Stimulated activated CD4-positive, alpha-beta T cell treated with anti-CD3 and anti-CD28 coated beads, TNF-alpha, amount 100 ng/mL, for 24 hours (primary cell): ENCODE measurements around the gene MGLL.
"Not testable (repeated sequence)": the region's sequence is repeated elsewhere in the genome, so short reads cannot be mapped to it uniquely, and the experiment has no call there.

ENCODE experiments used
- DNase-seq, 3 experiments: peaks; one replicate each; pipeline ENCODE4 v3.0.0-alpha.2; 2020; ENCODE audit warnings: low read depth in 3 of 3

MGLL gene

DNA sequence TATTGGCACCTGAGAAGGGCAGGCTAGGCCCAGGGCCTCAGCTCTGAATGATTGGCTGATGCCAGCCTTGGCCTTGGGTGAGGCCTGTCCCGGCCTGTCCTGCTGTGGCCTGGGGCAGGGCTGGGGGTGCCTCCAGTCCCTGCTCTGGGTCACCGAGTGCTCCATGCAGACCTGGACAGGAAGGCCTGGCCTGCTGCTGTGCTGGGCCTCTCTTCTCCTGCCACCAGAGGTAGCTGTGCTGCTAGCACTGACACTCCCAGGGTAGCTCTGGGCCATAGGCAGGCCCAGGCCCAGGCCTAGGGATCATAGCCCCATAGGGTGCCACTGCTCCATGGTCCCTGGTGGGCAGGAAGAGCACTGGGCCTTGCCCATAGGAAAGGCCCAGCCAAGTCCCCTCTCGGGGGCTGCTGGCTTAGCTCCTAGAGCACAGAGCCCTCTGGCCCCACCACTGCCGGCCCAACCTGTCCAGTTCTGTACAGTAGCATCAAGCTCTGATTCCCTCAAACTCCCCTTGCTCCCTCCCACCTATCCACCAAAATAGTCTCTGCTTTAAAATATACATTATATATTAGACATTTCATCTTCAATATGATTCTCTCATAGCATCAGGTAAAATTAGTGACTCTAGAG is 131.4 kb downstream of the MGLL start:
- DNase-seq = no peak

DNA sequence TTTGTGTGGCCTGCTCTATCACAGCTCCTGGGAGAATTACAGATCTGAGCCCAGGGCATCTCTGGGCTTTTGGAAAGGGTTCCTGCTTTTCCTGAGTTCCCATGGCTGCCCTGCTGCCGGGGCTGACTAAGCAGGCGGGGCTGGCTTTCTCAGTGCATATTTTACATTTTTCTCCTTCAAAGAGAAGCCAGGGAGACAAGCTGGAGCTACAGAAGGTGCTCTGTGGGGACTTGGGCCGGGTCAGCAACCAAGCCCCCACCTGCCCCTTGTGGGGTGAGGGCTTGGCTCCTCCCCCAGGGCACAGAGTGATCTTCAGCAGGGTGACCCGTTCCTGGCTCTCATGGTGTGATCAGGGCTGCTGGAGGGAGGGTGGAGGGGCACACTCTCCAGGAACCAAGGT is 132.2 kb downstream of the MGLL start:
- no peak for DNase-seq

GRCh38 chr3:127689266-127689860 is 133.0 kb downstream of the MGLL start:
- no peak for DNase-seq

- DNase-seq = no peak
Measured at GRCh38 chr3:127688416-127689265, 133.7 kb downstream of the MGLL start.

- no peak for DNase-seq
Measured at GRCh38 chr3:127688022-127688415, 134.3 kb downstream of the MGLL start.

- DNase-seq = no peak
Measured at GRCh38 chr3:127687228-127687737, 135.0 kb downstream of the MGLL start.

DNA sequence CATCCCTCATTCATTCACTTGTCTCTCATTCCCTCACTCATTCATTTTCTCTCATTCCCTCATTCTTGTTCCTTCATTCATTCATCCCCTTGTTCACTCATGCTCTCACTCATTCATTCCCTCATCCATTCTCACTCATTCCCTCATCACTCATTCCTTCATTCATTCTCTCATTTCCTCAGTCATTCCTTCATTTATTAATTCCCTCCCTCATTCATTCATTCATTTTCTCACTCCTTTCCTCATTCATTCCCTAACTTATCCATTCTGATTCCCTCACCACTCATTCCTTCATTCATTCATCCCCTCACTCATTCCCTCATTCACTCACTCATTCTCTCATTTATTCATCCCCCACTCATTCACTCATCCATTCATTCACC is 135.8 kb downstream of the MGLL start:
- DNase-seq = no peak

DNA sequence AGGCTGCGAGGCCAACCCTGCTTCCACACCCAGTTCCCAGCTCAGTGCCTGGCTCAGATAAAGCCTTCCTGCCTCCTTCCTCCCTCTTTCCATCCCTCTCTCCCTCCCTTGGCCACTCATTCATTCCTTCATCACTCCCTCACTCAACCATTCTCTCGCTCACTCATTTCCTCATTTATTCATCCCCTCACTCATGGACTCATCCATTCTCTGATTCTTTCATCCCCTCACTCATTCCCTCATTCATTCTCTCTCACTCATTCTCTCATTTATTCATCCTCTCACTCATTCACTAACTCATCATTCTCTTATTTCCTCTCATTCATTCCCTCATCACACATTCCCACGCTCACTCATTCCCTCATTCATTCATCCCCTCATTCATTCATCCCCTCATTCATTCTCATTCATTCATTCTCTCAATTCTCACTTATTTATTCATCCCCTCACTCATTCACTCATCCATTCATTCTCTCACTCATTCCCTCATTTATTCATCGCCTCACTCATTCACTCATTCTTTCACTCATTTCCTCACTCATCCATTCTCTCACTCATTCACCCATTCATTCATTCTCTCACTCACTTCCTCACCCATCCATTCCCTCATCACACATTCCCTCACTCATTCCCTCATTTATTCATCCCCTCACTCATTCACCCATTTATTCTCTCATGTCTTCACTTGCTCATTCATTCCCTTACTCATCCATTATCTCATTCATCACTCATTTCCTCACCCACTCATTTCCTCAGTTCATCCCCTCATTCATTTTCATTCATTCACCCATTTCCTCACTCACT is 136.4 kb downstream of the MGLL start:
- DNase-seq = no peak

DNA sequence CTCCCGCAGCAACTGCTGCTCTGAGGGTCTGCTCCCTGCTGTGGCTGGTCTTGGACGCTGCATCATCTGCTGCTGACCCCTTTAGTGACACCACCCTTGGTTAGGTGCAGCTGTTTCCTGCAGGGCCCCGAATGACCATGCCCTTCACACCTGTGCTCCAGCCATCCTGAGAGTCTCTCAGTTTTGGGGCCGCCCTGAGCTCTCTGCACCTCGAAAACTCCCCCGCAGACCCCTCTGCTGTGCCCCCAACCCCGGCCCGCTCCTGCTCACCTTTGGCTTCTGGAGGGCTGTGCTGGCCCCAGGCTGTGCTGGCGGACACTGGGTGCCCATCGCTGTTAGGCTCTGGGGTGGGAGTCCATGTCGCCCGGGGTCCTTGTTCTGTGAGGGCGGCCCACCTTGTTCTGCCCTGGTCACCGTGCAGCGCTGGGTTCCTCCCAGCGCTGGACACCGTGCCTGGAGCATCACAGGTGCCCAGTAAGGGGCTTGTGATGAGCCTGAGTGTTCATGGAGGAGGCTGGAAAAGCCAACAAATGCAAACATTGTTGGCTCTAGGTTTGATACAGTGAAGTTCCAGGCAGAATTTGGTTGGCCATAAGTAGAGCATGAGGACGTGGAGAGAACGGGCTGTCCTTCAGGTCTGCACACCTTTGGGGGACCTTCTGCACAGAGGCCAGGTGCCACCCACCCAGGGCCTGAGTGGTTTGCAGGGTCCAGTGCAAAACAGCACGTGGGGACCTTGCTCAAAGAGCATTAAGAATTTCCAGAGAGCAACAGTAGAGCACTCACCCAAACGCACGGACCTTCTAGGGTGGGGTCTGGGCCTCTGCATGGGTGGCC is 137.2 kb downstream of the MGLL start:
- DNase-seq = no peak

GRCh38 chr3:127682561-127682960 is 139.8 kb downstream of the MGLL start:
- no peak for DNase-seq

DNA sequence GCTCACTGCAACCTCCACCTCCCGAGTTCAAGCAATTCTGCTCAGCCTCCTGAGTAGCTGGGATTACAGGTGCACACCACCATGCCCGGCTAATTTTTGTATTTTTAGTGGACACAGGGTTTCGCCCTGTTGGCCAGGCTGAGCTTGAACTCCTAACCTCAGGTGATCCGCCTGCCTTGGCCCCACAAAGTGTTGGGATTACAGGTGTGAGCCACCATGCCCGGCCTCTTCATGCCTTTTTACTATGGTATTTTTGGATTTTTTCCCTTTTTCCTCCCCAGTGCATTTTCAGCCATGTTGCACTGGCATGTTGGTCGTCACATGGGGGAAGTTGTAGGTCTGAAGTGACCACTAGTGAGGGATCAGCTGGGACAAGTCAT is 140.2 kb downstream of the MGLL start:
- DNase-seq = not testable (repeated sequence)

GRCh38 chr3:127680798-127681221 is 141.5 kb downstream of the MGLL start:
- no peak for DNase-seq

- no peak for DNase-seq
Measured at GRCh38 chr3:127680146-127680661, 142.1 kb downstream of the MGLL start.

GRCh38 chr3:127679534-127680145 is 142.7 kb downstream of the MGLL start:
- no peak for DNase-seq

DNA sequence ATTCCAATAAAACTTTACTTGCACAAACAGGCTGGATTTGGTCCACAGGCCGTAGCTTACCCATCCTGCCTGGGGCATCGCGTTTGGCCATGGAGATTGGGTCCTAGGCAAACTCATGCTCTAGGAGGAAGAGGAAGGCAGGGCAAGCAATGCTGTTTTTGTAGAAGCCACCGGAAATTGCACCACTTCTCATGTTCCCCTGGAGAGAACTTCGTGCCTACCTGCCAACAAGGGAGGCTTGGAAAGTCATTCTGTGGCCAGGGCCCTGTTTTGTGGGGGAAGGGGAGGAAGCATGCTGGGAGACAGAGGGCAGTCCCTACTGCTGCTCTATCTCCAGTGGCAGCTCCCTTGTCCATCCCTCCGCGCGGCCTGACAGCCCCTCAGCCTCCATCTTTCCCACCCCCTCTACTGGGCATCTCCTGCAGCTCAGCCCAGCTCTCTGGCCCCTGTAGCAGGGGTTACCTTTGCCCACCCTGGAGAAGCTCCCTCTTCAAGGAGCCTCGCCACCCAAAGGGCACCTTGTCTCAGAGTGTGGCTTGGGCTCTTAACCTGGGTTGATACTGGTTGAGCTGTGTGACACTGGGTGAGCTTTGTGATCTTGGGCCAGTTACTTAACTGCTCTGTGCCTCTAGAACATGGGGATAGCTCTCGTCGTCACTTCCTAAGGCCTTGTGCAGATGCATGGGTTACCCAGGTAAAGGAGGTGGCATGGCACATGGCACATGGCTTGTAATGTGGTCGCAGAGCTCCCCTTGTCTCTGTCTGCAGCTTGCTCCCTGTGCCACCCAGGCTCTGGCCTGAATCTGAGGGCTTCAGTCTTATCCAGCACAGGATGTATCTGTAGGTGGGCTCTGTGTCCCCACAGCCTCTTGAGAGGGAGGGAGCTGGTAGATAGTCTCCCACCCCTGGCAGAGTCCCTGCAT is 143.4 kb downstream of the MGLL start:
- no peak for DNase-seq

DNA sequence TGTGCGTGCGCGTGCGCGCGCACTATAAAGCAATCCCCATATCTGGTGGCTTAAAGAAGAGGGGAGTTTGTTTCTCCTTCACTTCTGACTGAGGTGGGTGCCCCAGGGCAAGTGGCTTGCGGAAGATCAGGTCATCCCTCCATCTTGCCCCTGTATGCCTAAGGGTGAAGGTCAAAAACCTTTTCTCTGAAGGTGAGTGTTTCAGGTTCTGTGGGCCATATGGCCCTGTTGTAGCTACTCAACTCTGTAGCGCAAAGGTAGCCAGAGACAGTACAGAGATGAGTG is 144.1 kb downstream of the MGLL start:
- DNase-seq = no peak

DNA sequence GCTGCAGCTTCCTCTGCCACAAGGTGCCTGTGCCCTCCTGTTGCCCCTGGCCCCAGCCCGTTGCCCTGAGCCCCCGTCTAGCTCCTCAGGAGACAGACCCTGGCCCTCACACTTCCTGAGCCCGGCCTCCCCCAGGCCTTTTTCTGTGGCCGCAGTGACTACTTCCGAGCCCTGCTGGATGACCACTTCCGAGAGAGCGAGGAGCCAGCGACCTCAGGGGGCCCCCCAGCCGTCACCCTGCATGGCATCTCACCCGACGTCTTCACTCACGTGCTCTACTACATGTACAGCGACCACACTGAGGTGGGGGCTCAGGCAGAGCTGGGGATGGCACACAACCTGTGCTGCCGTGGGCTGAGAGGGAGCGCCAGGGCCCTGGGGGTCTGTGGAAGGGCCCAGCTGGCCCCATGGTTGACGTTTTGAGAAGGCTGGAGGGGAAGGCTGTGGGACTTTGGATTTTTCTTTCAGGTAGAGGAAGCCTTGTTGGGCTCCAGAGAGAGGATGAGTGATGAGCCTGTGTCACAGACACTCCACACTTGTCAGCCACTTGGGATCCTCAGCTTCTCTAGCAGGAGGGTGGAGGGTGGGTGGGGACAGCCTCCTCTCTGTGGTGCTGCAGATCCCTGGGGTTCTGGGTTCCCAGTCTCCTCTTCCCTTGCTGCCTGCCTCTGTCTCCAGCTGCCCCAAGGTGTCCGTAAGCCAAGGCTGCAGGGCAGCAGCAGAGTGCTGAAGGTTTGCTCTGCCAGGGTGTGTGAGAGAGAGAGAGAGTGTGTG is 144.6 kb downstream of the MGLL start:
- no peak for DNase-seq

GRCh38 chr3:127676921-127677351 is 145.4 kb downstream of the MGLL start:
- no peak for DNase-seq

- no peak for DNase-seq
Measured at GRCh38 chr3:127676456-127676855, 145.9 kb downstream of the MGLL start.
